HG03066 (cell line): ENCODE results near the gene DAB2.

Experiments
- ATAC-seq: cut with Tn5 transposase; IDR thresholded peaks from one replicate; pipeline ENCODE4 v1.9.1; 2021; ENCODE audit warnings: low read depth; ENCODE audit not compliant: unreplicated experiment

Gene DAB2

DNA sequence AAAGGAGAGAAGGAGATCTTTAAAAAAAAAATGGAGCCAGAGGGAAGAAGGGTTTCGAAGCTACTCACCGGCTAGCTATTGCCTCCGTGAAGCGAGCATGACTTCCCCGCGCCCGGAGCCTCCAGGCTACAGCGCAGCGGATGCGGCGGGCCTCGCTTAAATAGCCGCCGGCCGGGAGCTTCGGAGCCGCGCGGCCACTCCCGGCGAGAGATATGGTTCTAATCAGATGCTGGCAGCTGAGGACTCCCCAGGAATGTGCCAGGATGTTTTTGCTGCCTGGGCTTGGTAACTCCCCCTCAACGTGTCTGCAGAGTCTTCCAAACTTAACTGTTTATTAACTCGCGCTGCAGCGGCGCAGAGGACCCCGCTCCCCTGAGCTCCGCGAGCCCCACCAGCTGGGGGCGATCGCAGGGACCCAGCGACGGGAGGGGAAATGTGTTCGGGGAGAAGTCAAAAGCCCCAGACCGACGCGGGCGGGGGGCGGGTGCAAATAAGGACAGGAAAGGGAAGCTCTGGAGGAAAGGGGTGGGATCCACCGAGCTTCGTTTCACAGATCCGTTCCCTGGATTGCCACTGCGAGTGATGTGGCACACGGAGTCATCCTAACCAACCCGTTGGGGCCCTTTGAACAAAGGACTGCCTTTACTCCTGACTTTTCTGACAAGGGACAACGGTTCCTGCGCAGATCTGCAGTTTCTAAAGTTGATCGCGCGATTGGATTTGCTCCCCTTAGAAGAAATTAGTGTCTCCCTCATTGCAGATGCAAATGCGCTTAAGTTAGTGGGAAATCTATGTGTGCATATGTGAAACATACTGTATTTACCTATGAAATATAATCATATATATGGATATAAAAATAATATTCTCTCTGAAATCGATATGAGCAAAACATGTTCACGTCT is at the start of gene DAB2:
Gene DAB2 (minus strand): TSS at position 245 of the 902 bp plus-strand sequence. CDS start 30,660 bp downstream, outside the sequence.
- ATAC-seq: no peak

DNA sequence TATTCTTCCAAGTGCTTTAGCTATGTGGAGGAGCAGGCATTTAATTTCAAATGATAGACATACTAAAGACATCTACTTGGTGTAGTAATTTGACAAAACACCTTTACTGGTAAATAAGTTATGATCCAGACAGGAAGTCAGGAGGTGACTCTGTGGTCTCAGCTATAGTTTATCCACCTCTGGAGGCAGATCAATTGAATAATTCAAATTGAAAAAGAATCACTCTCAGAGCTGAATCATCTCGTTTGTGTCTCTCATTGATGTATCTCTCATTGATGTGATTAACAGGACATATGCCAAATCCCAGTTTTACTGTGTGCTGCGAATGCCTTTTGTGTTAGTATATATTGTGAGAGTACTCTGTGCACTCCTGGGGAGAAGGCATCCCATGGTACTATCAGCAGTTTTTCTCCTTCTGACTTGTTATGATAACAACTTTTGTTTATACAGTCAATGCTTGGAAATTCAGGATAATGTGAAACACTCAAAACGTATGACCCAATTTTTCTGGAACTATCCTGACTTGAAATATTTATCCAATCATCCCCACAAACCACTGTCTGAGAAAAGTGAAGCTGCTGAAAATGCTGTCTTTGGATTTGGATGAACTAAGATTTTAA is 48.5 kb upstream of the DAB2 start:
- ATAC-seq: no peak

DNA sequence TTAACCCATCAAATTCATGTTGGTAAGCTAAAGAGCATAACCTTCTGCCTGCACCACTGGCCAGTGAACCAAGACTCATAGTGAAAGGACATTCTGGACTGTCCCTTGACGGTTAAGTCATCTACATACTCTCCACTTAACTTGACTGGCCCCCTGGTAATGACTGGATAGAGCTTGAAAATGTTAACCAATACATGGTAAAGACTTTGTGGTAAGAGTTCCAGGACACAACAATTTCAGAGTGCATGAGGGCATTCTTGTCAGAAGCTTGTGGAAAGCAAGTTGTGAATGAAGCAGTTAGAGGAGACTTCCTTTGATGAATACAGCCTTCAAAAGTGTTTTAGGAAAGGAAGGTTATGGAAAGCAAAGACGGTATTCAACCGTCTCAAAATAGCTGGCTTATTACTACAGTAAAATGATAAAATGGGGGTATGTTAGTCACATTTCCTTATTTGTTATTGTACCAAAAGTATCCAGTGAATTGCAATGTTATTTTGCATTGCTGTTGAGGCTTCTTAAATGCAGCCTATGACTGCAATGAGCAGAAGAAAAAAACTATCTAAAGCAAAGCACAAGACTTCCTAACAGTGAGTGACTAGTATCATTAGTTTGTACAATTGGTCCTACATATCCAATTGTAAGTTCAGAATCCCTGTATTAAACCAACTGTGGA is 47.2 kb upstream of the DAB2 start:
- no peak for ATAC-seq

DNA sequence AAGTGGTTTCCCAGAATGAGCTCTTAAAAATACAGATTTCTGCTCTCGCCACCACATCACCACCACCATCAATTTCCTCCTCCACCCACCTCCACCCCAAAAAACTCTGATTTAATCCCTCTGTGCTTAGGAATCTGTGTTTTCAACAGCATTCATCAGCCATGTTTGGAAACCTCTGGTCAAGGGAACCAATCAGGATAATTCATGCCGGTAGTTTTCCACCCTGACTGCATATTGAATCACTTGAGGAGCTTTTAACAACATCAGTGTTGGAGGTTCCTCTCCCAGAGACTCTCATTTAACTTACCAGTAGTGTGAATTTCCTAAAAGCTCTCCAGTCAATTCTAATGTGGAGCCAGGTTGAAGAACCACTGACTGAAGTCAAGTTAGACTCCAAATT is 46.0 kb upstream of the DAB2 start:
- ATAC-seq: no peak

DNA sequence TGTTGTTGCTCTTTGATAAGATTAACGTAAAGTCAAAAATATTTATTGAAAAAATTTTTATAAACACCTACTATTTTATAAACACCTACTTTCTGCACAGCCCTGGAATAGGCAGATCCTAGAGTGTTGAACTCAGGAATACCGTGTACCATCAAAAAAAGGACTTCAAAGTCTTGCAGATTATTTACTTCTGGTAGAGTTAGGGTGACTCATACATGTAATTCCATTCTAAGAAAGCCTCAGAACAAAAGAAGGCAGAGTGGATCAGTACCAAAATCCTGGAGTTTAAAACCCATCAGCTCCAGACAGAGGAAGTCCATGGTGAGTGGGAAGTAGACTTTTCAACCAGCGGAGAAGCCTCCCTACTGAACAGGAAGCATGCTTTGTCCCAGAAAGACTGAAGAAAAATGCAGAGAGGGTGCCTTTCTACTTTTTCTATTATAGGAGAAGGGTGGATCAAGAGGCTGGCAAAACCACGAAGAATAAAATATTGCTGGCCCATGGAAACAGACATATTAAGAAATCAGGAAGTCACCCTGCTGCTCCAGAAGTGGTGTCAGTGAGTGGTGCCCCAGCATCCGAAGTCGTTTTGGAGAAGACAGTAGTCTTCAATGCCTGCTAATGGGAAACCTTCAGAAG is 45.1 kb upstream of the DAB2 start:
- ATAC-seq: no peak

DNA sequence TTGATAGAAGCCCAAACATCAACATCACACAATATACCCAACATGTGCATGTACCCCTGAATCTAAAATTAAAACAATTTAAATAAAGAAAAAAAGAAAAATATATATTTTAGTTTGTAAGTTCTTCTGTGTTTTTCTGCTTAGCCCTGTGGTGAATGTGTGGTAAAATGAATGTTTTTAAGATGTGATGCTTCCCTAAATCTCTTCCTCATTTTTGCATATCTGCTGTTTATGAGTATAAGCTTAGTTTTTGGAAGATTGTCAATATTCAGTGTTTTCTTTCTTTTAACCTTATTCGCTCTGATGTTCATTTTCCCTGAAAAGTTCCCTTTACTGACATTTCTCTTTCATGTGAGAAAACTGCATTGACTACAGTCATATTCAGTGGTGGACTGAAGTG is 44.4 kb upstream of the DAB2 start:
- ATAC-seq: no peak

DNA sequence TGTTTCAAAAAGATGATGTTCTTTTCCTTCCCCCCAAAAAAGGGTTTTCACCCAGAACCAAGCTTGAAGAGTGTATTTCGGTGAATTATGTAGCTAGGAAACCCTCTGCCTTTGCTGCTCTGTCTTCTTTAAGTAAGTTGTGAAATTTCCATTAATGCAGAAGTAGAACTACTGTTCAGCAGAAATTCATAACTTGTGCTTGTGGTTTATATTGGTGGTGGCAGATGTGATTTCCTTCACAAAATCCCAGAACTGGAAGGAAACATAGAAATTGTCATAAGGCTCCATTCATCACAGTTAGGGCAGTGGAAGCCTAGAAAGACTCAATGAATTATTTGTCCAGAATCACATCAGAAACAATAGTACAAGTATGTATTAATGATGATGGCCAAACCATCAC is 42.1 kb upstream of the DAB2 start:
- no peak for ATAC-seq

DNA sequence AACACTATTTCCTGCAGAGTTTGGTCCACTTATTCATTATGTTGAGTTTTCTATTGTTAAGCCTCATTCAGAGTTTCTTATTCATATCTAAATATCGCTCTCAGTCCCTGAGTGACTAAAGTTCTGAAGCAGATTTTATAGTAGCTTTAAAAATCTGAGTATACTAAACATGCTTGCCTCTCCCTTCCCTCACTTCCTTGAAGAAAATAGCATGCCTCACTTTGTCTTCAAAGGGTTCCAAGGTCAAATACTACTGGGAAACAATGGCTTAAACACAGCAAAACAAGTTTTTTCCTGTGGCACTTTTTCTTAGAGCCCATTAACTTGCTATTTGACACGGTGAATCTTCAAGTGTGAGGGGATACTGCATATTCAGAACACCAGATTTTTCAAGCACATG is 41.1 kb upstream of the DAB2 start:
- no peak for ATAC-seq

DNA sequence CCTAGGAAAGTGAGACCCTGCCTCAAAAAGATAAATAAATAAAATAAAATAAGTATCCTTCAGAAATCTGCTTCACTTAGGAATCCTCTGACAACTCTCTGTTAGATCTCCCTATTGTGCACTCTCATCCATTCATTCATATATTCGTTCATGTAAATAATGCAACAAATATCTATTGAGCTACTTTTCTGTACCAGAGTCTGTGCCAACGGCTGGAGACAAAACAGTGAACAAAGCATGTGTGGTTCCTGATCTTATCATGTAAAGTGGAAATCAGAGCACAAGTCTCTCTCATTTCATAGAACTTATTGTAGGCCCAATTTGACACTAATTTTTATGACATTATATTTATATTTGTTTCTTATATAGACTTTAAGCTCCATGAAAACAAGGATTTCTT is 40.3 kb upstream of the DAB2 start:
- ATAC-seq: no peak

DNA sequence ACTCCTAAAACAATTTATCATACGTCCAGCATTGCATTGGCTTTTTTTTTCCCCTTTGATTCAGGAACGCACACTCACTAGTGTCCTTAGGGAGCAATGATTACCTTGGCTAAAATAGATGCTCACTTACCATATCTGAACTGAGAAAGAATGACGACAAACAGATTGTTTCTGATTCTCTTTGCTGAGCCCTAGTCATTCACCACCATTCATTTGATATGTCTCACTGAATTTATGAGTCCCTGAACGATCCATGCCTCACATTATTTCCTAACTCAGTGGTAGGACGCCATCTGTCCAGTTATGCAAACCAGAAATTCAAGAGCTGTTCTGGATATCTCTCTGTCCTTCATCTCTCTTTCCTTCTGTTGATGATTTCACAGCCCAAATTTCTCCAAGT is 39.3 kb upstream of the DAB2 start:
- no peak for ATAC-seq

DNA sequence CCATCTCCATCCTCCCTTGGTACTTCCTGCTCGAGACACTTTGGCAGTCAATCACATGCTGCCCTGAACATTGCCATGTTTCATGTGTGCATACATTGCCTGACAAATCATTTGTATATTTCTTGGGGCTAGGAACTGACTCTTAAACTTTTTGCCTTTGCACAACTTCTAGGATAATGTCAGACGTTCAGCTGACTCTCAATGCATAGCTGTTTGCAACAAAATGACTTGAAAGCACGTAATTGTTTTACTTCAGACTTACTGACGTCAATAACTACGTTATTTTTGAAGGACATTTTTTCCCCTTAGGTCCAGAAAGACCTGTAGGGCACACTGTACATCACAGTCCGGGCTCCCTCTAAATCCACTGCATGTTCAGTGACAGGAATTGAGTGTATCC is 37.4 kb upstream of the DAB2 start:
- no peak for ATAC-seq

DNA sequence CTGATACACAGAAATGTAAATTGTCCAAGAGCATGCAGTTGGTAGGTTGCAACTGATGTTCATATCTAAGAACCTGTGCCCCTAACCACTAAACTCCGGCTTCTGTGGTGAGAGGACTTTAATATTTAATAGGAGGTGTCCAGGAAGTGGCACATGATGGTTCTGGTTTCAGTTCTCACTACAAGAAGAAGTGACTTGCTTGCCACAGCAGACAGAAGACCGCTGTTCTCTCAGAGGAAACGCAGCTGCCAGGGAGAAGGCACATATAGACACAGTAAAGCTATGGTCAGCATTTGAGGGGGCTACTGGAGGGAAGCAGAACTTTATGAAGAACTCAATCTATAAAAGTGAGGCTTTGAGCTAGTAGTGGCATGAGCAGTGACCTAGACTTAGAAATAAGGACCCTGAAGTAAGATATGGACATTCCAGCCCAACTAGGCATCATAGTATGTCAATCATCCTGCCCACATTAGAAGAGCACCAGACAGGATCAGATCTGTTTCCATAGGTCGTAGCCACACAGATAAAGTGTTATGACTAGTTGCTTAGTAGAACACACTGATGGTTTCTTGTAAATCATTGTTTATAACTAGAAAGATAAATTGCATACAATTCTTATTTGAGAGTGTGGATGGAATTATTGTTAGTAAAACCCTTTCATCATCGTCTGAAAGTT is 36.4 kb upstream of the DAB2 start:
- peak; percentile 77 for ATAC-seq

DNA sequence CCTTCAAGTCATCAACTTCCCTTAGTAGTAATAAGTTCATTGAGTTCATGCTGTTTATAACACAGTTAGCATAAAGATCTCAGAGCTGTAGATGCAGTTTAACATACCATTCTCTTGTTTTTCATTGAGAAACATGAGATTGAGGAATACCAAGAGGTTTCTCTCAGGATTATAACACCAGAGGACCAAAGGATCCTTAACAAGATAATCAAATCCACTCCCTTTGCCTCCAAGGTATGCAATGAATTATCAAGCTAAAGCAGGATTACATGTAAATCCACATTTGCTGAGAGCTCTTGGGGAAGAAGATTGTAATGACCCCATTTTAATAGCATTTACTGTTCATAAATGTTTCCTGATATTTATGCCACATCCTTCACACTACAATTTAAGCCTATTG is 35.1 kb upstream of the DAB2 start:
- ATAC-seq: no peak

DNA sequence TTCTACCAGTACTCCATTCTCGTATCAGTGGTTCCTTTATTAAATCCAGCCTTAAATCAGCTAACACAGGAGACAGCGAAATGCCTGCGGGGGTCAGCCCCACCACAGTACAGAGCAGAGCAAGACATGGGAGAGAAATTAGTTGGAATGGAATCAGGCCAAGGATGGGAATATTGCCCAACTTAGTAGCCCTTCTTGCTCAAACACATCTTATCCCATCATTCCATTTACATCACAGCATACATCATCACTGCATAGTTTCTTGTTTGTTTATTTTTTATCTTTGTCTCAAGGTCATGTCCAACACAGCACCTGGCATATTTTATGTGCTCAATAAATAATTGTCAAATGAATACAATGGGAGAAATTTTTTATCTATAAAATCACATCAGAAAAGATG is 34.3 kb upstream of the DAB2 start:
- no peak for ATAC-seq

DNA sequence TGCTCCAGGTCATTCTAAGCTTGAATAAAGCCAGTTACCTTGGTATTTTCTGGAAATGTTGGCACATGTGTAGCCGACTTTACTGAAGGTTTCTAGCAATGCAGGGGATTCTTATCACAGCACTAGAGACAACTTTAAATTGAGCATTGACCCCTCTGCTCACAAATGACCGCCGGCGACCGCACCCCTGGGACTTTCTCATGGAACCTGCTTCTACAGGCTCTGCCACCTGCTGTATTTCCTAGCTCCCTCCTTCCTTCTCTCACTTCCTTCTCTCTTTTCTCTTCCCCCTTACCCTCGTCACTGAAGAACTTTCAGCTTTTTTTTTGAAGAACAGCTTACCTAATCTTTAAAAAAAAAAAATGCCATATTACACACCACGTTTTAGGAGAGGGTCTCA is 30.9 kb upstream of the DAB2 start:
- no peak for ATAC-seq

DNA sequence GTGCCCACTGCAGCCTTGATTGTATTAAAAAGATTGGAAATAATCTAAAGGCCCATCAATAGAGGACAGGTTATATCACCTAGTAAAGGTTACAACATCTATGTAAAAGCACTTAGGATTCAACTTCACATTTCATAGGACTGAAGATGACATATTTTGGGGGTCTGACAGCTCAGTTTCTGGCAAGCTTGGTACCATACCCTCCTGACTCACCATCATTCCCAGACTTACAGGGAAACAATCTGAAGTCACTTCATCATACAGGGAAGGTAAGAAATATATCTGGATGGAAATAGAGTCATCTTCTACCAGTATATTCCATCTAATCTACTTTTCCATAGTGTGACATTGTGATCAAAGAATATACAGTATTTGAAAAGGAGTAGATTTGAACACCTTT is 28.8 kb upstream of the DAB2 start:
- no peak for ATAC-seq

DNA sequence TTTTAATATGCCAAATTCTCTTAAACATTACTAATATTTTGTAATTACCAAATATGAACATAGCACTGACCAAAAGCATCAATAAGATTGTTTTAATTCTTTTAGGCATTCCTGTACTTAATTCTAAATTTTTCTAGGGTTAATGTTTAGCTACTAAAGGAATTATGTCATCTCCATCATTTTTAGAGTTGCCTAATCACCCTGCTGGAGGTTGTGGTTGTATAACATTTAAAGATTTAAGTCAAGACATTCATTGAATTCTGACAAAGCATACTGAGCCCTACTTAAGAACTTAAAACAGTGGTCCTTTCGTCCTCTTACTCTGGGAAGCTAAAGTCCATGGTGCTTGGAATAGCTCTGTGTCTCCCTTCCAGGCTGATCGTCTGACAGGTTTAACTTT is 28.1 kb upstream of the DAB2 start:
- no peak for ATAC-seq

DNA sequence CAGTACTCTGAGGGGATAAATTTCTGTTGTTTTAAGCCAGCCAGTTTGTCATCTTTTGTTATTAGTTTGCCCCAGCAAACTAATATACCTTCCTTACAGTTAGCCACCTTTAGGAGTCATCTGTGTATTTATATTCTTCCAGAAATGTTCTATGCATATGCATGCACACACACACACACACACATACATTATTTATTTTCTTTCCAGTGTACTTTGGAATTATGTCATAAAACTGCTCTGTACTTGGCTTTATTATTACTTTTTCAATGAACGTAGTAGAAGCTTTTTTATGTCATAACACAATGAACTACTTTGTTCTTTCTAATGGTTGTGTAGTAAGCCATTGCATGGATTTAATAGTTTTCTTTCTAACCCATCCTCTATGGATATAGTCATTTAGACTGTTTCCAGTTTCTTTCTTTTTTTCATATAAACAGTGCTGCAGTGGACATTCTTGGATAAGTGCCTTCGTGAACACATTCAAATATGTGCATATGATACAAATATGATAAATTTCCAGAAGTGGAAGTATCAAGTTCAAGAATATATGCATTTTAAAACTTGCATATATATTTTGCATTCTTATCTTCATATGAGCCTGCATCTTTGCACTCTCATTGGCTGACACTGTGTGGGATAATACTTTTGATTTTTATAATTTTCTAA is 26.6 kb upstream of the DAB2 start:
- no peak for ATAC-seq

DNA sequence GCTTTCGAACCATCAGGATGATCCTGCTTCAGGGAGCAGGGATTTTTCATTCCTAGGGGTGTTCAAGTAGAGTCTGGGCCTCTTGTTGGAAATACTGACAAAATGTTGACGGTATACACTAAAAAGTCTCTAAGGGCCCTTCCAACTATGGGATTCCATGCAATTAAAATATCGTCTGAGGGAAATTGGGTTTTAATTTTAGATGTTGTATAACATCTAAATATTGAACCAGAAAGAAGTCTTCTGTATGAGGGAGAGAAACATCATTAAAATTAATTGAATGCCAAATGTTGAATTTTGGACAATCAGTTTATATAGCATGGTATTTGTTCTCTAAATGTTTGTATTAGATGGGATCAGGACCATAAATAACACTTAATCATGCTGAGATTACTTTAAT is 25.7 kb upstream of the DAB2 start:
- no peak for ATAC-seq

DNA sequence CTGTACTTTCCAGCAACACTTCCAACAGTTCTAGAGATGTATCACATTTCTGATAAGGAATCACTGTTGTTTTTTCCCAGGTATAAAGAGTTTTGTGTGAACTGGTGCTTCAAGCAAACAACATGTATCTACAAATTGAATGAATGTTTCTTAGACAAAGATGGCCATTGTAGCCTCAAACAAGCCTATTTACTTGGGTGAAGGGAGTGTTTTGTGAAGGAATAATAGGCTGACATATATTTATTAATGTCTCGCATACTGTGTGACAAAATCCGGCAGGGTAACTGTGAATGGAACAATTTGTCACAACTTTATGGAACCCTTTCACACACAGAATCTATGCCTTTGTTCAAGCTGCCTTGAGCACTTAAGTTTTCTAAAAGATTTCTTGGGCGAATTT is 24.8 kb upstream of the DAB2 start:
- no peak for ATAC-seq
